Endothelial cell (in vitro differentiated cells): ENCODE results near the gene TMPRSS3. TPM values are rescaled to one million over a fixed set of nuclear protein-coding genes. Genes with fewer than 3 reads are reported as not detected.

Experiments used
- DNase-seq: peaks from one replicate; pipeline ENCODE4 v3.0.0; 2021; ENCODE audit warnings: low spot score
- H3K27ac Mint-ChIP-seq: one replicate; pipeline ENCODE4 v1.8.0; 2021; ENCODE audit warnings: mixed read lengths, inconsistent platforms; ENCODE audit not compliant: unreplicated experiment
- H3K27me3 Mint-ChIP-seq: one replicate; pipeline ENCODE4 v1.8.0; 2021; ENCODE audit warnings: mild to moderate bottlenecking, moderate library complexity, mixed read lengths, inconsistent platforms; ENCODE audit not compliant: unreplicated experiment
- H3K36me3 Mint-ChIP-seq: one replicate; pipeline ENCODE4 v1.8.0; 2021; ENCODE audit warnings: mild to moderate bottlenecking, low read depth, mixed read lengths, inconsistent platforms; ENCODE audit not compliant: unreplicated experiment
- H3K4me1 Mint-ChIP-seq: one replicate; pipeline ENCODE4 v1.8.0; 2021; ENCODE audit warnings: mild to moderate bottlenecking, mixed read lengths, inconsistent platforms; ENCODE audit not compliant: unreplicated experiment
- H3K4me3 Mint-ChIP-seq: one replicate; pipeline ENCODE4 v1.8.0; 2021; ENCODE audit warnings: mild to moderate bottlenecking, mixed read lengths, inconsistent platforms; ENCODE audit not compliant: unreplicated experiment
- H3K9me3 Mint-ChIP-seq: one replicate; pipeline ENCODE4 v1.8.0; 2021; ENCODE audit warnings: mixed read lengths, inconsistent platforms; ENCODE audit not compliant: unreplicated experiment
- CTCF ChIP-seq: fragments of 200-600 bp; sonication (generic); IDR thresholded peaks from one replicate; pipeline ENCODE4 v1.5.0; 2021; ENCODE audit warnings: antibody characterized with exemption; ENCODE audit not compliant: unreplicated experiment
- total RNA-seq: library from RNA; stranded (reverse); fragmentation: NEBNext Ultra II Directional; extraction: Animal tissue kit (Norgen Biotek cat#: 25700); gene quantifications from one replicate; pipeline ENCODE4 v1.2.1, GENCODE V29; 2021; ENCODE audit not compliant: unreplicated experiment

Gene TMPRSS3
- total RNA-seq, 1 donor from 2014 or later, result not detected

GRCh38 chr21:42403611-42404231, 7.9 kb upstream of the TMPRSS3 start, which contains the start of gene UBASH3A:
Gene UBASH3A, plus strand, starts transcription at chr21:42403902. Its CDS starts 44 bp downstream, at chr21:42403946.
- Mint-ChIP-seq H3K4me1 (peaks cover under 1% of the 10 kb centered on the region), H3K36me3 (peaks cover 5% of the 10 kb centered on the region), H3K27ac (no peak within 1 kb of the TSS), H3K27me3 (peaks cover 4% of the 10 kb centered on the region), H3K4me3 (no peak within 1 kb of the TSS), H3K9me3 (no peaks in the 10 kb centered on the region)
- no peak for DNase-seq
- no peak for TF ChIP-seq CTCF

- Mint-ChIP-seq H3K4me3 (no peak overlapping the region), H3K27me3 (peaks cover 5% of the 10 kb centered on the region), H3K27ac (no peak overlapping the region), H3K9me3 (no peaks in the 10 kb centered on the region), H3K4me1 (peaks cover 3% of the 10 kb centered on the region), H3K36me3 (peaks cover 5% of the 10 kb centered on the region)
- DNase-seq, result no peak
- no peak for TF ChIP-seq CTCF
Measured at GRCh38 chr21:42401820-42402251, 6.0 kb upstream of the TMPRSS3 start.

- H3K9me3 Mint-ChIP-seq, result no peaks in the 10 kb centered on the region
- TF ChIP-seq CTCF, result no peak
- H3K27ac Mint-ChIP-seq, result no peak overlapping the region
- no peak for DNase-seq
- H3K4me3 Mint-ChIP-seq, result no peak overlapping the region
- H3K27me3 Mint-ChIP-seq, result peaks cover 5% of the 10 kb centered on the region
- peaks cover 3% of the 10 kb centered on the region for H3K4me1 Mint-ChIP-seq
- H3K36me3 Mint-ChIP-seq, result peaks cover 5% of the 10 kb centered on the region
Measured at GRCh38 chr21:42401154-42401553, 5.3 kb upstream of the TMPRSS3 start.

GRCh38 chr21:42400525-42400924, 4.7 kb upstream of the TMPRSS3 start:
- no peaks in the 10 kb centered on the region for H3K9me3 Mint-ChIP-seq
- no peak overlapping the region for H3K27ac Mint-ChIP-seq
- H3K27me3 Mint-ChIP-seq, result peaks cover 5% of the 10 kb centered on the region
- no peak for TF ChIP-seq CTCF
- H3K36me3 Mint-ChIP-seq, result peaks cover 5% of the 10 kb centered on the region
- H3K4me3 Mint-ChIP-seq, result no peak overlapping the region
- DNase-seq, result no peak
- H3K4me1 Mint-ChIP-seq, result peaks cover 3% of the 10 kb centered on the region

- Mint-ChIP-seq H3K27ac (no peak overlapping the region), H3K4me1 (peaks cover 3% of the 10 kb centered on the region), H3K4me3 (no peak overlapping the region), H3K9me3 (no peaks in the 10 kb centered on the region), H3K27me3 (peaks cover 5% of the 10 kb centered on the region), H3K36me3 (peaks cover 5% of the 10 kb centered on the region)
- no peak for DNase-seq
- TF ChIP-seq CTCF, result no peak
Measured at GRCh38 chr21:42398436-42399028, 2.7 kb upstream of the TMPRSS3 start.
